DMS79 (cell line): ENCODE data around the gene UQCRFS1.
"Not testable (repeated sequence)": the region's sequence is repeated elsewhere in the genome, so short reads cannot be mapped to it uniquely, and the experiment has no call there.

Source experiments
- DNase-seq: peaks from one replicate; lab custom pipeline; 2025; lab: John Stamatoyannopoulos, UW

The UQCRFS1 gene

DNA sequence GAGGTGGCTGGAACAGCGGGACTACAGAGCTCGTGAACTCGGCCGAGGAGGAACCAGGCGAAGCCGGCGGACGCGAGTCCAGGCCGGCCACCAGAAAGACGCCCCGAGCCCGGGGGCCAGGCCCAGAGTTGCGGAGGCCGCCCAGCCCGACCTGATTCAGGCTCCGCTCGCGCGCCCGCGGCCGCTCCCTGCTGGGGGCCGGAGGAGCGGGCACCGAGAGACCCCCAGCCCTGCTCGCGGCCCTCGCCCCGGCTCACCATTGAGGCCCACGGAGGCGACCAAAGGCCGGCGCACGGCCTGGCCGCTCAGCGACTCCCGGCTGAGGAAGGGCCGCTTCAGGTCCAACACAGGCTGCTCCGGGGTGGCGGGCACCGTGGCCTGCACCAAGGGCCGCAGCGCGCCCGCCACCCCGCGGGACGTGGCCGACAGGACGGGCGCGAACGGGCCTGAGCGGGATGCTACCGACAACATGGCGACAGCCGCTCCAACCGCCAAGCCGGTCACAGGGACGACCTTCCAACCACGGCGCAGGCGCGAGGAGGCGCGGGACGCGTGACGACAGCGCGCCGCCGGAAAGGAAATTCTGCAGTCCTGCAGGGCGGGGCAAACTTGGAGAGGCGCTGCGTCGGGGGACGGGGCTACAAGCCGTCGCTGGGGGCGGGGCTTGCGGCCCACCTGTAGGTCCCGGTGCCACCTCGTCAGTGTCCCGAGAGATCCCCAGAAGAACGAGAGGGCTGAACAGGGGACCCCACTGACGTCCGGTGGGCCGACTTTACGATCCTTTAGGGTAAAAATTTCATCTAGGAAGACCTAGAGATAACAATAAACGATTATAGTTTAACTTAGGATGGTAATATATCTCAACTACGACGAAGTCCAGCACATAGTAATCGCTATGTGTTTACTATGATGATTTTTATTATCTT lies at the start of gene UQCRFS1:
UQCRFS1 (minus strand) TSS at position 504 of the 926 bp plus-strand sequence; CDS start at position 471, 33 bp downstream.
- peak; percentile 91 for DNase-seq

GRCh38 chr19:29262085-29262484 lies 49.1 kb upstream of the UQCRFS1 start:
- no peak for DNase-seq

DNA sequence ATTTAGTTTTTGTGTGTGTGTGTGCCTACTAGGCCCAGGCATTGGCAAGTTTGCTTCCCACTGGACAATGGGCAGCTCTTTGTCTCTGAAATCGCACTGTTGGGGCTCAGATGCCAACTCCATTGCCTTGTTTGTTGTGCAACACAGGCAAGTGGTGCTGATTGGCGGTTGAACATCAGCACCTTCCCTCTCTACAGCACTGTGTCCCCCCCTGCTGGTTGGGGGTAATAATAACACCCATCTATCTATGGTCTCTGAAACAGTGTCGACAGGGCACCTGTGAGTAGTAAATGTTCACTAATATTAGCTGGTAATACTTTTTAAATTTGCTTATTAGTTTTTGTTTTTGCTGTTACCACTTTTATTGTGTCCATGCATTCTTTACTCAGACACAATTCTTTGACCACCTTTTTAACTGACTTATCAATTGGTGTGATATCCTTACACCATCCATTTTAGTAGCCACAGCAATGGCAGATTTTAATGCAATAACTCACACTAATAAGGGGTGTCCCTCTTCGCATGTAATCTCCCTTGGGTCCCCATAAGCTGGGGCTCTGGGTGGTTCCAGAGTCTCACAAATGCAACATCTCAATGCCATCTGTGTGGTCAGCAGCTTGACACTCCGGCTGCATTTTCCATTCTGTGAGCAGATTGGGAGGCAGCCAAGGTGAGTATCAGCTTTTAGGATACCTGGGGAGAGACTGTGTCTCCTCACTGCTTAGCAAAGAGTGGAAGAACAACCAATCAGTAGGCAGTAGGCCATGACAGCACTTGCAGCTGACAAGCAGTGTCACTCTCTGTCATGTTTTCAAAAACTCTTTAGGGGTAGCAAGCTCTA lies 47.7 kb upstream of the UQCRFS1 start:
- no peak for DNase-seq

- DNase-seq = no peak
Observed at GRCh38 chr19:29259867-29260281, 46.9 kb upstream of the UQCRFS1 start.

DNA sequence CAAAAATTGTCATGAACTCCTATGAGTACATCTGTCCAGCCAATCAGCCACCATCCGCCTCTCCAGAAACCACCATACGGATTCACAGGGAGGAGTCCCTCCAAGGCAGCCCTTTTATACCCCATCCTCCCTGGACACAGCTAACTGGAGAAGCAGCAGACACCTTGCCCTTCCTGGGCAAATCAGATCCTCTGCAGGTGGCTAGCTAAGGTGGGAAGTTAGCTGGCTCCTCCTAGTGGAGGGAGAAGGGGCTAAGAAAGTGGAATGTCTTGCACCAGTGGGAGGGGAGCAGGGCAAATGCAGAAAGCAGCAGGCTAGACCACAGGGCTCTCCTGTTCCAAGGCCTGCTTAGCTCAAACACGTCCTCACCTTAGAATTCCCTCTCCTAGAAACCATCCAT lies 46.2 kb upstream of the UQCRFS1 start:
- no peak for DNase-seq

DNA sequence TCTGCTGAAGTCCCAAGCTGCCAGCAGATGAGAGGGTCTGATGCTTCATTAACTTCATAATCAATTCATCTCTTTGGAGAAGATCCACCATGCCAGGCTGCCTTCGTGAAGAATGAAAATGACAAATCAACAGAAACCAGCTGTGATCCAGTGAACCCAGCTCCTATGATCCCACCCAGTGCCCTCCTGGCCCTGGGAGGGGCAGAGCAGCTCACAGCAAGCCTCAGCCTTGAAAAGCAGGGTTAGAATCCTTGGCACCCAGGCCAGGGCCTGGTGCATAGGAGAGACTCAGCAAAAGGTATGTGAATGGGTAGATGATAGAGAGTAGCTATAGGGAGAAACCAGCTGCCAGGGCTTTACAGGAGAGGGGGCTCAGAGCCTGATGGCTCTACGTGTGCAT lies 43.6 kb upstream of the UQCRFS1 start:
- DNase-seq = no peak

GRCh38 chr19:29255912-29256311 lies 43.0 kb upstream of the UQCRFS1 start:
- DNase-seq = no peak

DNA sequence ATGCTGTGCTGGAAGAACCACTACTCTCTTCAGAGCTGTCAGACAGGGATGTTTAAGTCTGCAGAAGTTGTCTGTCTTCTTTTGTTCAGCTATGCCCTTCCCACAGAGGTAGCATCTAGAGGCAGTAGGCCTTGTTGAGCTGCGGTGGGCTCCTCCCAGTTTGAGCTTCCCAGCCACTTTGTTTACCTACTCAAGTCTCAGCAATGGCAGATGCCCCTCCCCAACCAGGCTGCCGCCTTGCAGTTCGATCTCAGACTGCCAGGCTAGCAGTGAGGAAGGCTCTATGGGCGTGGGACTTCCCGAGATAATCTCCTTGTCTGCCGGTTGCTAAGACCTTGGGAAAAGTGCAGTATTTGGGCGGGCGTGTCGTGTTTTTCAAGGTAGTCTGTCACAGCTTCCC lies 42.1 kb upstream of the UQCRFS1 start:
- DNase-seq = no peak

GRCh38 chr19:29249798-29250197 lies 36.8 kb upstream of the UQCRFS1 start:
- DNase-seq = not testable (repeated sequence)

- DNase-seq = no peak
Observed at GRCh38 chr19:29248332-29248844, 35.4 kb upstream of the UQCRFS1 start.

DNA sequence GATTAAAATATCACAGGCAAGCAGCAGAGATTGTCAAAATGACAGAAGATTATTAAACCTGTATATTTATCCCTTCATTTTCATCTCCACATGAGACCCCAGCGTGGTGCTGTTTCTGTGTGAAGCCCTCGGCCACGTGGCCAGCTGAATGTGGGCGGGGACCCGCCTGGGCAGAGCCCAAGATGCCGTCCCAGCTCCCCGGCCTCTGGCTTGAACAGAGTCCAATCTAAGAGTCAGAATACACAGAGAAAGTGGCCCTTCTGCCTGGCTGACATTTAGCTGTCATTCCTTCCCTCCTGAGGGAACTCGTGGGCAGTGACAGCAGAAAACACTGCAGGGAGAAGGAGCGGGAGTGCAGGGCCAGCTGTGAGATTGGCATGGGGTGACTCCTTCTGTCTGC lies 34.9 kb upstream of the UQCRFS1 start:
- no peak for DNase-seq

GRCh38 chr19:29247471-29247870 lies 34.5 kb upstream of the UQCRFS1 start:
- no peak for DNase-seq

GRCh38 chr19:29247051-29247450 lies 34.1 kb upstream of the UQCRFS1 start:
- no peak for DNase-seq

DNA sequence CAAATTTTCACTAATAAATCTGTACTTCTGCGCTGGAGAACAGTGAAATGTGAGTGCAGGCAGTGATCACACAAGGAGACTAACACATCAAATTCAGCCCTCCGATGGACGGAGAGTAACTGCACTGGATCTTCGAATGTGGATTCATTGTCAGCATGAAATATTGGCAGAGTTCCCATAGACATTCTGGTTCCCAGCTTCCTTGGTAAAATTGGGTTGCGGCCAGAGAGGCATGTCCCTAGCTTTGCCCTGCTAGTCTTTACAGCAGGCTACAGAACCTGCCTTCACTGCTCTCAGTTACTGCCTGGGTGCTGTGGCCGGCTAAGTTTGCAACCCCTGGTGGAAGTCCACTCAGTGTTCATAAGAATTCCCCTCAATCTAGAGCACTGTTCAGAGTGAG lies 32.3 kb upstream of the UQCRFS1 start:
- DNase-seq = no peak

GRCh38 chr19:29241324-29241723 lies 28.4 kb upstream of the UQCRFS1 start:
- DNase-seq = no peak

DNA sequence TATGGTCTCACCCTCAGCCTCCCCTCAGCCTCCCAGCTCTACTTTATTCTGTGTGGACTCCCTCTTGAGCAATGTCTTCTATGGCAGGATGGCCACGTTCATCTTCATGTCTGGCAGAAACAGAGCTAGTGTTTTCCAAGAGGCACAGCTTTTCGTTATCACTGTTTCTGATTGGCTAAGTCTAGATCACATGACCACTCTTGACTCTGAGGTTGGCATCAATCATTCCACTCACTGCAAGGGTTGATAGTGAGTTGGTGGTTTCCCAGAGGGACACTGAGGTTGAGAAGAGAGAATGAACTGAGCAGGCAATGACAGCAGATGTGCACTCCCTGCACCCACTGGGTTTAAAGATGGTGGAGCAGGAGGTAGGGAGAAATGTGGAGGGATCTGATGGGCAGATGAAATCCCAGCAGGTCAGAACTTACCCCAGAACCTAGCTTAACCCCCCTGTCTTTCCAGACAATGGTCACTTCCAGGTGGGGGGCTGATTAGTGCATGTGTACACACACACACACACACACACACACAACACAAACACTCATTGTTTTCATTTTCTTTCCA lies 26.3 kb upstream of the UQCRFS1 start:
- no peak for DNase-seq

- DNase-seq = no peak
Observed at GRCh38 chr19:29233591-29233990, 20.6 kb upstream of the UQCRFS1 start.

DNA sequence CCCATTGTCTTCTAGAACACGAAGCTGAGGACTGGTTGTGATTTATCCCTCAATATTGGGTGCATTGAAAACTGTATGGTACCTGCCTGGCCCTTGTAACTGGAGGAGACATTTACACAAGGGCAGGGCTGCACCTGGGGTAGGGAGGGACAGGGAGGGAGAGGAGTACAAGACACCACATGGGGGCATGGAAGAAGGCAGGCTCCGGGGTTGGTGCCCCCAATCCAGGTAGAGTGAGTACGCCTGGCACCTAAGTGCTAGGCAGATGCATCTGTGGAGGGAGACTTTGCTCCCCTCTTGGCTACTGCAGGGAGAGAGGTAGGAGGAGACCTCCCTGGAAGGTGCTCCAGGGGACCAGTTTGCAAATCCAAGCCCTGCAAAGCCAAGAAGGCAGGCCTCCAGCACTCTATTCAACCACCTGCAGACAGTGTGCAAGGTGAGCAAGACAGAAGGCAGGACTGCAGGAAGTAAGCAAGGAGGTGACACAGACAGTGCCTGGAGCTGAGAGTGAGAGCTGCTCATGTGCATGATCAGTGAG lies 19.4 kb upstream of the UQCRFS1 start:
- DNase-seq = no peak

- DNase-seq = not testable (repeated sequence)
Observed at GRCh38 chr19:29231306-29231705, 18.4 kb upstream of the UQCRFS1 start.

GRCh38 chr19:29217616-29218015 lies 4.7 kb upstream of the UQCRFS1 start:
- no peak for DNase-seq

DNA sequence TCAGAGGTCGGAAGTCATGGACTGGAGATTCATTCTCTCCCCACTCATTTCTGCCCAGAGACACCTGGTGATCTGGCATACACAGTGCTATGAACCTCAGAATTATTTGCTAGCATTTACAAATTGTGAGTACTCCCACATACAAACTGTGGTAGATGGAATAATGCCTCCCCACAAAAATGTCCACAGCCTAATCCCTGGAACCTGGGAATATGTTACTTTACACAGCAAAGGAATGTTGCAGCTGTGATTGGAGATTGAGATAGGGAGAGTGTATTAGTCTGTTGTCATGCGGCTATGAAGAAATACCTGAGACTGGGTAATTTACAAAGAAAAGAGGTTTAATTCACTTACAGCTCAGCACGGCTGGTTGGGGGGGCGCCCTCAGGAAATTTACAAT lies 3.1 kb upstream of the UQCRFS1 start:
- no peak for DNase-seq

- no peak for DNase-seq
Observed at GRCh38 chr19:29215322-29215845, 2.4 kb upstream of the UQCRFS1 start.
